Duodenal mucosa (tissue), 2 donors: ENCODE data around the gene ZNF689.

Experiments
- H3K27ac ChIP-seq: one replicate; pipeline ENCODE4 v1.7.0; 2013; ENCODE audit warnings: low read depth, low read length
- H3K27me3 ChIP-seq, 2 donors: one replicate each; pipeline ENCODE4 v1.7.0; 2013; ENCODE audit warnings: low read length in 2 of 2, control low read depth in 1 of 2; ENCODE audit not compliant: insufficient read depth in 2 of 2, control insufficient read depth in 1 of 2
- H3K36me3 ChIP-seq, 2 donors: one replicate each; pipeline ENCODE4 v1.7.0; 2013; ENCODE audit warnings: low read length in 2 of 2, control low read depth in 1 of 2; ENCODE audit not compliant: insufficient read depth in 2 of 2, control insufficient read depth in 1 of 2
- H3K4me1 ChIP-seq, 2 donors: one replicate each; pipeline ENCODE4 v1.7.0; 2013; ENCODE audit warnings: low read length in 2 of 2, control low read depth in 1 of 2; ENCODE audit not compliant: insufficient read depth in 2 of 2, control insufficient read depth in 1 of 2
- H3K4me3 ChIP-seq, 2 donors: one replicate each; pipeline ENCODE4 v1.7.0; 2013; ENCODE audit warnings: low read length in 2 of 2, low read depth in 1 of 2
- H3K9ac ChIP-seq, 2 donors: one replicate each; pipeline ENCODE4 v1.7.0; 2013; ENCODE audit warnings: low read length in 2 of 2, low read depth in 1 of 2
- H3K9me3 ChIP-seq, 2 donors: one replicate each; pipeline ENCODE4 v1.7.0; 2013; ENCODE audit warnings: low read length in 2 of 2, control low read depth in 1 of 2; ENCODE audit not compliant: control insufficient read depth in 1 of 2

Gene ZNF689

DNA sequence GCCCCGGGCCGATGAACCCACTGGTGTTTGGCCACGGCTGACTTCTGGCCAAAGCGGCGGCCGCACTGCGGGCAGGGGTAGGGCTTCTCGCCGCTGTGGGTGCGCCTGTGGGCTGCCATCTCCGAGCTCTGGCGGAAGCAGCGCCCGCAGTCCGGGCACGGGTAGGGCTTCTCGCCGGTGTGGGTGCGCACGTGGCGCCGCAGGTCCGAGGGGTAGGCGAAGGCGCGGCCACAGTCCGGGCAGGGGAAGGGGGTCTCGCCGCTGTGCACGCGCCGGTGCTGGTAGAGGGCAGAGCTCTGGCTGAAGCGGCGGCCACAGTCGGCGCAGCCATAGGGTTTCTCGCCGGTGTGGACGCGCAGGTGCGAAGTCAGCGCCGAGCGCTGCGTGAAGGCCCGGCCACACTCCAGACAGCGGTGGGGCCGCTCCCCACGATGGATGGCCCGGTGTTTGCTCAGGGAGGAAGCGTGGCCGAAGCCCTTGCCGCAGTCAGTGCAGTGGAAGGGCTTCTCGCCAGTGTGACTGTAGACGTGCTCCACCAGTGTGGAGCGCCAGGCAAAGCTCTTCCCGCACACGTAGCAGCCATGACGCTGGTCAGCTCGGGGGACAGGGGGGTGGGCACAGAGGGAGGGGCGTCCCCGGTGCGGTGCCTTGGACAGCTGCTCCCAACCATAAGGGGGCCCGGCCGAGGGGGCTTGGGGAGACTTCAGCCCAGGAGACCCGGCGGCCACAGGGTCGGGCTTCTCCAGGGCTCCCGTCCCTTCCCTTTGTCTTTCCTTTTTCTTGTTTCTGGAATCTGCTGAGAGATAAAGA, 54.7 kb downstream of the ZNF689 start:
- H3K27ac ChIP-seq: no peak overlapping the region
- H3K4me1 ChIP-seq: peaks cover 19 to 35% of the 10 kb centered on the region in 2 donors
- H3K36me3 ChIP-seq: peaks cover 14 to 22% of the 10 kb centered on the region in 2 donors
- no peaks in the 10 kb centered on the region for H3K9me3 ChIP-seq
- H3K27me3 ChIP-seq: no peaks in the 10 kb centered on the region
- no peak overlapping the region for H3K9ac ChIP-seq
- no peak overlapping the region for H3K4me3 ChIP-seq

DNA sequence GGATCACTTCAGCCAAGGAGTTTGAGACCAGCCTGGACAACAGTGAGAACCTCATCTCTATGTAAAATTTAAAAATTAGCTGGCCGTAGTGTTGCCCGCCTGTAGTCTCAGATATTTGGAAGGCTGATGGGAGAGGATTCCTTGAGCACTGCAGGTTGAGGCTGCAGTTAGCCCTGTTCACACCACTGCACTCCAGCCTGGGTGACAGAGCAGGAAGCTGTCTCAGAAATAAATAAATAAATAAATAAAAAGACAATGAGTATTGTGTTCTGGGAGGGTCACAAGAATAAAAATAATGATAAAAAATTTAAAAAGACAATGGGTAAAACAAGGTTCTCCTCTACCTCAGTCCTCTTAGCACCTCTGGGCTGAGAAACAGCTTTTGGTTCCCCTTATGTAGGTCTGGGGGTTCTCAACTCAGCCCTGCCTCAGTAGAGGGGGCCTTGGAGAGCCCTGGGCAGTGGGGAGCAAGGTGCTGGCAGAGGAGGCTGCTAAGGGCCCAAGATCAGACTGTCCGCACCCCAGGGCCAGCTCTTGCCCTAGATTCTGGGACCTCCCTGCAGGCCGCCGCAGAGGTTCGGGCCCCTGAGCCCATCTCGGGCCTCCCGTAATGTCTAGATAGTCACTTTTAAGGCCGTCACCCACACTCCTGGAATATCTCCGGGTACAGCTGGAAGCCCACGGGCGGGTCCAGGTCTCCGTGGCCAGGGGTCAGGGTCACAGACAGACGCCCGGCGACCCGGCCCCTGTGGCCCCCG, 55.5 kb downstream of the ZNF689 start:
- no peaks in the 10 kb centered on the region for H3K9me3 ChIP-seq
- no peak overlapping the region for H3K9ac ChIP-seq
- no peak overlapping the region for H3K4me3 ChIP-seq
- H3K27ac ChIP-seq: no peak overlapping the region
- H3K36me3 ChIP-seq: peaks cover 14 to 22% of the 10 kb centered on the region in 2 donors
- H3K4me1 ChIP-seq: peaks cover 17 to 30% of the 10 kb centered on the region in 2 donors
- H3K27me3 ChIP-seq: no peaks in the 10 kb centered on the region

DNA sequence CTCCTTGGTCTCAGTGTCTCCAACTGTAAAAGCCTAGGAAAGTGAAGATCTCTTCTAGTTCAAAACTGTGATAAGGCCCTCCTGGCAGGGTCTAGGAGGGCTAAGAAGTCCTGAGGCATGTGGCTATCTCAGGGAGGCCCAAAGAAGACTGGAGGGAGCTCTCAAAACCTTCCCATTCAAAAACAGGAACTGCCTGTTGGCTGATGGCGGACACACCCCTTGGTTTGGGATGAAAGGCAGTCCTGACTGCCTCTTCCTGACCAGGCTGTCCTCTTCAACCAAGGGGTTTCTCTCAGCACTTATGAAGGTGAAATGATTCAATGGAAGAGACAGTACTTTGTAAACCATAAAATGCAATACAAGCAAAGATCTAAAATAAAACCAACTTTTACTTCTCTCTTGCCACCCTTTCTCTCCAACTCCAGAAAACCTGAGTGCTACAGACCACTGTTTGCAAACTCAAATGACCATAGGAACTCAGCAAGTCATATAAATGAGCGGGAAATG, 56.7 kb downstream of the ZNF689 start:
- Histone ChIP-seq H3K4me1 (peaks cover 13 to 27% of the 10 kb centered on the region in 2 donors), H3K4me3 (no peak overlapping the region), H3K27me3 (no peaks in the 10 kb centered on the region), H3K27ac (no peak overlapping the region), H3K36me3 (peaks cover 14 to 22% of the 10 kb centered on the region in 2 donors), H3K9me3 (no peaks in the 10 kb centered on the region), H3K9ac (no peak overlapping the region)

DNA sequence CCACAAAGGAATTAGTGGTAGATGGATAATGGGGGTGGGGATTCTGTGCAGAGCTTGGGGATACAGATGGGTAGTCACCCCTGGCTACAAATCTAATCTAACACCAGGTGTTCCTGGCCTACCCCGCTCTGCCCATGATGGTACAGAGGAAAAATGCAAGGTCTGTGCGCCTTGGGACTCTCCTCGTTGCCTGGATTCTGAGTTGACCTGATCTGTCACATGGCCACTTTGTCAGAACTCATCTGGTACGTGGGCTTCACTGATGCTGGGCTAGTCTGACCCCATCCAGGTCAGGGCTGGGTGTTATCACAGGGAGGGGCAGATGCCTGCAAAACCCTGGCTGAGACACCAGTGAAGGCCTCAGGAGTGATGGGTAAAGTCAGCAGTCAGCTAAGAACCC, 57.2 kb downstream of the ZNF689 start:
- Histone ChIP-seq H3K27me3 (no peaks in the 10 kb centered on the region), H3K4me1 (peaks cover 17 to 32% of the 10 kb centered on the region in 2 donors), H3K9me3 (no peaks in the 10 kb centered on the region), H3K36me3 (peaks cover 14 to 22% of the 10 kb centered on the region in 2 donors), H3K27ac (no peak overlapping the region), H3K9ac (no peak overlapping the region), H3K4me3 (no peak overlapping the region)
